Activated CD4-positive, alpha-beta T cell treated with anti-CD3 and anti-CD28 coated beads, Interleukin-2, amount 10 ng/mL, durations not matched to agents 24 days and 14 days (primary cell): ENCODE measurements around the gene DLGAP4. TPM values are rescaled to one million over a fixed set of nuclear protein-coding genes. Genes with fewer than 3 reads are reported as not detected.
A peak's percentile ranks its signal among the peaks of the same experiment; 100 is the strongest.

Experiments used
- DNase-seq: peaks from one replicate; pipeline ENCODE4 v3.0.0; 2022
- H3K27ac Mint-ChIP-seq: one replicate; pipeline ENCODE4 v1.8.0; 2022; ENCODE audit warnings: mild to moderate bottlenecking, mixed read lengths
- H3K27me3 Mint-ChIP-seq: one replicate; pipeline ENCODE4 v1.8.0; 2022; ENCODE audit warnings: mixed read lengths
- H3K36me3 Mint-ChIP-seq: one replicate; pipeline ENCODE4 v1.8.0; 2022; ENCODE audit warnings: low read depth, mild to moderate bottlenecking, mixed read lengths
- H3K4me1 Mint-ChIP-seq: one replicate; pipeline ENCODE4 v1.8.0; 2021; ENCODE audit warnings: mixed read lengths
- H3K4me3 Mint-ChIP-seq: one replicate; pipeline ENCODE4 v1.8.0; 2022; ENCODE audit warnings: mild to moderate bottlenecking, moderate library complexity, mixed read lengths
- H3K9me3 Mint-ChIP-seq: one replicate; pipeline ENCODE4 v1.8.0; 2021; ENCODE audit warnings: mixed read lengths
- intact Hi-C: fragments of 100-400 bp; cut with micrococcal nuclease; formaldehyde crosslinking; loops from one replicate; pipeline ENCODE4 v1.15.1; 2023
- total RNA-seq: library from RNA; stranded (reverse); gene quantifications from 2 replicates; pipeline ENCODE4 v1.2.3, GENCODE V29; 2022

DLGAP4 gene
- total RNA-seq, 1 donor from 2014 or later, result 21.3 TPM

DNA sequence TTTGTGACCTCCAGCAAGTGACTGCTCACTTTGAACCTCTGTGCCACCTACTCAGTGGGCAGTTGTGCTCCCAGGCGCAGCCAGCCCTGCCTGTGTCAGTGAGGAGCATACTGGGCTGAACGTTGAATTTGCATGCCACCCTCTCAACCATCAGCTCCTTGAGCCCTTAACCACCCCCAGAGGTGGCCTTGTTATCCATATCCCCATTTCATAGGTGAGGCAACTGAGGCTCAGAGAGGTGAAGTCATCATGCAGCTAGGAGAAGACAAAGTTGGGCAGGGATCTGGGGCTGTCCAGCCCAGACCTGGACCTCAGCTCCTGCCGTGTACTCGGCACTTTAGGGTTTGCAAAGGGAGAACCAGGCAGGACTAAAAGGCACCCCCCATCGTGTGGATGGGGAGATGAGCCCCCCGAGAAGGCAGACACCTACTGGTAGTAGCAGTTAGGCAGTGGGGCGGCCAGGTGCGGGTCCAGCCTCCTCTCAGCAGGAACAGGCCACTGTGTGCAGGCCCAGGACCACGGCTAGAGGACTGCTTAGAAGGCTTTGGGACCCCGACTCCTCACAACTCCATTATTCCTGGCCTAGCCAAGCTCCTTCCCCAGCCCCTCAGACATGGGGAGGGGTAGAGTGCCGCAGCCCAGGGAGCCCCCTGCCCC lies 134.4 kb downstream of the DLGAP4 start:
- intact Hi-C loops, result no loop called here
- Mint-ChIP-seq H3K9me3 (no peaks in the 10 kb centered on the region), H3K27ac (no peak overlapping the region), H3K4me3 (no peak overlapping the region), H3K27me3 (peaks cover 7% of the 10 kb centered on the region), H3K36me3 (no peaks in the 10 kb centered on the region), H3K4me1 (peaks cover 7% of the 10 kb centered on the region)
- no peak for DNase-seq

DNA sequence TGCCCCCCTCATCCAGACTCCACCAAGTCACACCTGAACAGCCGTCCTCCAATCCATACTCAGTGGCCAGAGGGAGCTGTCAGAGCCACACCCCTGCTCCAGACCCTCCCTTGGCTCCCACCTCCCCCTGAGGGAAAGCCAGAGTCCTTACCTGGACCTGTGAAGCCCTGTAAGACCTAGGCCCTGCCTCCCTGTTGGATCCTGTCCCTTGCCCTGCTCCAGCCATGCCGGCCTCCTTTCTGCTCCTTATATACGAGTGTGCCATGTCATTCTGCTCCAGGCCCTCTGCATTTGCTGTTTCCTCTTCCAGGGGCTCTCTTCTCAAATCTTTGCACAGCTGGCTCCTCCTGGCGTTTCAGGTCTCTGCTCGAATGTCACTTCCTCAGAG lies 134.9 kb downstream of the DLGAP4 start:
- H3K4me1 Mint-ChIP-seq, result peaks cover 7% of the 10 kb centered on the region
- H3K9me3 Mint-ChIP-seq, result no peaks in the 10 kb centered on the region
- DNase-seq, result no peak
- H3K27me3 Mint-ChIP-seq, result peaks cover 7% of the 10 kb centered on the region
- intact Hi-C loops, result no loop called here
- no peaks in the 10 kb centered on the region for H3K36me3 Mint-ChIP-seq
- H3K4me3 Mint-ChIP-seq, result no peak overlapping the region
- H3K27ac Mint-ChIP-seq, result no peak overlapping the region

DNA sequence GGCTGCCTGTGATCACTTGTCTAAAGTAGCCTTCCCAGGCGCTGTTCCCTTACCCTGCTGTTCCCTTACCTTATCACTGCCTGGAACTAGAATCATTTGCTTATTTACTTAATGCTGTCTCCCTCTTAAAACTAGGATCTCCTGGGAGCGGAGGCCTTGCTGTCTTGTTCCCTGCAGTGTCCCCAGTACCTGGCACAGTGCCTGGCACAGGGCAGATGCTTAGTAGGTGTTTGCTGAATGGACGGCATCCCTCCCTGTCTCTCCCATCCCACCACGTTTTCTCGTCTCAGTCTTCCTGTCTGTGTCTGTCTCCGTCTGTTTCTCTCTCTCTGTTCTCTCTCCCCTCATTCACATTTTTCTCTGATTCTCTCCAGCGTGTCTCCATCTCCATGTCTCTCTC lies 135.3 kb downstream of the DLGAP4 start:
- H3K4me3 Mint-ChIP-seq, result no peak overlapping the region
- no peak for DNase-seq
- intact Hi-C loops, result no loop called here
- H3K27me3 Mint-ChIP-seq, result peaks cover 7% of the 10 kb centered on the region
- H3K4me1 Mint-ChIP-seq, result peaks cover 5% of the 10 kb centered on the region
- H3K9me3 Mint-ChIP-seq, result no peaks in the 10 kb centered on the region
- H3K36me3 Mint-ChIP-seq, result no peaks in the 10 kb centered on the region
- no peak overlapping the region for H3K27ac Mint-ChIP-seq

DNA sequence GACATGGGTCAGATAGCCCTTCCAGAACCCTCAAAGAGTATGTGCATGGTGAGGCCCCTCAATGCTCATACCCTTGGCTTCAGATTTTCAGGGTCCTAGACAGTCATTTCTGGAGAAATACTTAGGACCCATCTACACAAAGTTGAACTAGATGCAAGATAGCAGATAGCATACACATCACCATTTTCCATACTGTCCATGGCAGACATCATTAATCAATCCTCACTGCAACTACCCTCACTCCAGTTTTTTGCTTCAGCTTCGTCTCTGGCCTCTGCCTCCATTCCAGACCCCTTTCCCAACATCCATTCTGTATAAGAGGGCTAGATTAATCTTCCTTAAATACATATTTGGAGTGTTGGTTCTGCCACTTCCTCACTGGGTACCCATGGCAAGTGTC lies 139.7 kb downstream of the DLGAP4 start:
- Mint-ChIP-seq H3K9me3 (peaks cover 8% of the 10 kb centered on the region), H3K36me3 (no peaks in the 10 kb centered on the region)
- intact Hi-C loops, result no loop called here

DNA sequence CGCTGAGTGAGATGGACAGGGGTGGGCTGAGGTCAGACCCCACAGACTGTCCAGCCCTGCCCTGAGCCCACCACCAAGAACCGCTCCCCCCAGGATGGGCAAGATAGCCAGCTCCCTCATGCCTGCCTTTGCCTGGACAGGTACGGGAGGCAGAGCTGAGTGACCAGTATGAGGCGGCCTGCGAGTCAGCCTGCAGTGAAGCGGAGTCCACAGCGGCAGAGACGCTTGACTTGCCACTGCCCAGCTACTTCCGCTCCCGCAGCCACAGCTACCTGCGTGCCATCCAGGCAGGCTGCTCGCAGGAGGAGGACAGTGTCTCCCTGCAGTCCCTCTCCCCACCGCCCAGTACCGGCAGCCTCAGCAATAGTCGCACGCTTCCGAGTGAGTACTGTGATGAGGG lies 140.4 kb downstream of the DLGAP4 start:
- peaks cover 8% of the 10 kb centered on the region for H3K9me3 Mint-ChIP-seq
- H3K4me1 Mint-ChIP-seq, result no peaks in the 10 kb centered on the region
- intact Hi-C loops, result no loop called here
- no peaks in the 10 kb centered on the region for H3K36me3 Mint-ChIP-seq
- no peak for DNase-seq
- H3K4me3 Mint-ChIP-seq, result no peak overlapping the region
- H3K27me3 Mint-ChIP-seq, result peaks cover 5% of the 10 kb centered on the region
- no peak overlapping the region for H3K27ac Mint-ChIP-seq

More for the DNA sequence above, 139.7 kb downstream of the DLGAP4 start:
- Mint-ChIP-seq H3K4me3 (no peak overlapping the region), H3K4me1 (no peaks in the 10 kb centered on the region), H3K27ac (no peak overlapping the region), H3K27me3 (peaks cover 5% of the 10 kb centered on the region)
- DNase-seq, result no peak

DNA sequence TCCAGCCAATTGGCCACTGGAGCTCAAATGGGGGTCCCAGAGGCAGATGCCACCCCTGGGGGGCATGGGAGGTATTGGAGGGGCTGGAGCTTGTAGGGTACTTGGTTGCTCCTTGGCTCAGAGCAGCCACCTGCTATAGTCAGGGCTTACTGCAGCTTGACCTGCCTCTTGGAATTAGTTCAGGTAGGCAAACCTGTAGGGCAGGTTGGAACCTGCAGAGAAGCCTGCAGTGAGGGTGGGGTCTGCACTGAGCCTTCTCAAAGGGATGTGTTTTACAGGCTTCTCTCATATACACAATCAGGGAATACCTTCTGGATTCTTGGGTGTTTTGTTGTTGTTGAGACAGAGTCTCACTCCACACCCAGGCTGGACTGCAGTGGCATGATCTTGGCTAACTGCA lies 141.0 kb downstream of the DLGAP4 start:
- intact Hi-C loops, result no loop called here
- DNase-seq, result no peak

DNA sequence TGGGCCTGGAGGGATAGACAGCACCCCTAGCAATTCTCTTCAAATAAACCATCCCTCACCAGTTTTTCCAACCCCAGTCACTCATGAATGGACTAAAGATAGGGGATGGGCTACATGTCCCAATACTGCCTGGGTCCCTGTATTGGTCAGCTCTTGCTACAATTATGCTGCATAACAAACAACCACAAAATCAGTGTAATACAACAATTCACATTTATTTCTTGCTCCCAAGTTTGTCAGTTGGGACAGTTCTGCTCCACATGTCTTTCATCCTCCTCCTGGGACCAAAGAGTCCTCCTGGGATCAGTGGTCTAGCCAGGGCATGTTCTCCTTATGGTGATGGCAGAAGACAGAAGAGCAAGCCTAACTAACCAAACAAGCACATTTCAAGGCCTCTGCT lies 143.5 kb downstream of the DLGAP4 start:
- no peak overlapping the region for H3K4me3 Mint-ChIP-seq
- H3K27me3 Mint-ChIP-seq, result peaks cover 5% of the 10 kb centered on the region
- intact Hi-C loops, result no loop called here
- no peak for DNase-seq
- H3K36me3 Mint-ChIP-seq, result no peaks in the 10 kb centered on the region
- H3K27ac Mint-ChIP-seq, result no peak overlapping the region
- H3K9me3 Mint-ChIP-seq, result peaks cover 8% of the 10 kb centered on the region
- no peaks in the 10 kb centered on the region for H3K4me1 Mint-ChIP-seq

More for the DNA sequence above, 141.0 kb downstream of the DLGAP4 start:
- Mint-ChIP-seq H3K4me1 (no peaks in the 10 kb centered on the region), H3K9me3 (peaks cover 8% of the 10 kb centered on the region), H3K36me3 (no peaks in the 10 kb centered on the region), H3K27ac (no peak overlapping the region), H3K27me3 (peaks cover 5% of the 10 kb centered on the region), H3K4me3 (no peak overlapping the region)

DNA sequence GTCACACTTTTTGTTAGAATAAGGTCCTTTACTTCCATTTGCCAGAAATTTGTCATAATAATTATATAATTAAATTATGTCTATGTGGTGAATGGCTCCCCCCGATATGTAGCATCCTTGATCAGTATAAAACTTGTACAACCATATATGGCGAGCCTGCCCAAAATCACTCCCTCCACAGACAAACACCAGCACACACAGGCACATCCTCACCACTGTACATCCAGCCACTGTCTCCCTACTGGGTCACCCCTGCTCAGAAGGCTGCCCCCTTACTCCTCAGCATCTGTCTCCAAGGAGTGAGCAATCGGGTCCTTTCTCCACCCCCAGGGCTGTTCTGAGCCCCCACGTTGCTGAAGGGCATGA lies 148.2 kb downstream of the DLGAP4 start:
- H3K4me1 Mint-ChIP-seq, result no peaks in the 10 kb centered on the region
- no peak overlapping the region for H3K27ac Mint-ChIP-seq
- no peak overlapping the region for H3K4me3 Mint-ChIP-seq
- intact Hi-C loops, result no loop called here
- no peaks in the 10 kb centered on the region for H3K36me3 Mint-ChIP-seq
- no peak for DNase-seq
- peaks cover 15% of the 10 kb centered on the region for H3K27me3 Mint-ChIP-seq
- peaks cover 3% of the 10 kb centered on the region for H3K9me3 Mint-ChIP-seq

DNA sequence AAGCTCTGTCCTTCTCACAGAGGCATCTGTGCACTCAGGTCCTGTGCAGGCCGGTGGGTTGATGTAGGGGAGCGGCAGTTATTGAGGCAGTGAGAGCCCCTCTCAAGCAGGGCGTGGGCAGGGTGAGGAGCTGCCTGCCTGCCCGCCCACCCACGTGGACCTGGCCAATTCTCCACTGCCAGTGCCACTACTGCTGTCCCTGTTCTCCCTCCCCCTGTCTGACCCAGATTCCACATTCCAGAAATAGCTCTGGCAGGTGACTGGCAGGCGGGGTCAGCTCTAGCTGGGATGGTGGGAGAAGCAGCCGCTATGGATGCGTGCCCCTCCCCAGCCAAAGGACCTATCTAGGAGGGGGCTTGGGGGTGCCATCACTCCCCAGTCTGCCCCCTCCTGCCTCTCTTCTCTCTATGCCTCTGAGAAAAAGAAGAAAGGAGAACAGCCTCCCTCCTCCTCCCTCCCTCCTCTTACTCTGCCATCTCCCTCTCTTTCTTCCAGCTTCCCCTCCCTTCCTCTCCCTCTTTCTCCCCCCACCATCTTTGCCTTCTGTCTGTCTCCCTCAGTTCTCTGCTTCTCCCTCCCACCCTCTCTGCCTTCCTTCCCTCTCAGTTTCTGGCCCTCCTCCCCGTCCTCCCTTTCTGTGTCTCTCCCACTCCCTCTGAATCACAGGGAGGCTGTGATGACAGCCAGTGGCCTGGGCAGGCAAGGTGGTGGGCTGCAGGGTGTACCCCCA lies 148.7 kb downstream of the DLGAP4 start:
- intact Hi-C loops, result no loop called here
- Mint-ChIP-seq H3K27me3 (peaks cover 13% of the 10 kb centered on the region), H3K4me1 (no peaks in the 10 kb centered on the region), H3K27ac (no peak overlapping the region), H3K36me3 (no peaks in the 10 kb centered on the region), H3K9me3 (peaks cover 1% of the 10 kb centered on the region), H3K4me3 (no peak overlapping the region)
- DNase-seq, result no peak

DNA sequence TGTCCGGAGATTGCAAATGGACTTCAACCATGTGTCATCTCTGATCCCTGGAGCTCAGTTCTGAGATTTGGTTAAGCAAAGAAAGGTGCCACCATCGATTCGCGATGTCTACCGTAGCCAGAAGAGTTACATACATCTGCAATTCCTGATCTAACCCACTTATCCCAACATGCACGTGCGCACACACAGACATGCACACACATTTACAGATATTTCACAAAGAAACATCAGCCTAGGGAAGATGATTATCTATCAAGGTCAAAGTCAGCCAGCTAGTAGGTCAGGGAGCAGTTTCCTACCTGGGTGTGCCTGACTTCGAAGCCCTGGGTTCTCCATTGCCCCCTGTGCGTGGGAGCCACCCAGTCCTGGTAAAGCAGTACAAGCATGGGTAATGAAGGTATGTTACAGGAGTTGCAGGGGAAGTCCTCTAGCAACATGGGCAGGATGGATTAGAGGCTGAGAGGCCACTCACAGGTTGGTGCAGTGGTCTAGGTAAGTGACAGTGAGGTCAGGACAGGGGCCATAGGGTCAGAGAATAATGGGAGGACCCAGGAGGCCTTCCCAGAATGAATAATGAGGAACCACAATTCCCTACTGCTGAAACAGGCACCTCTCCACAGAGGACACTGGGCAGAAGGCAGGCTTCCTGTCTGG lies 150.0 kb downstream of the DLGAP4 start:
- Mint-ChIP-seq H3K4me1 (peaks cover 5% of the 10 kb centered on the region), H3K4me3 (no peak overlapping the region), H3K27me3 (peaks cover 13% of the 10 kb centered on the region), H3K9me3 (no peaks in the 10 kb centered on the region), H3K36me3 (no peaks in the 10 kb centered on the region), H3K27ac (no peak overlapping the region)
- intact Hi-C loops, result no loop called here
- DNase-seq, result no peak

DNA sequence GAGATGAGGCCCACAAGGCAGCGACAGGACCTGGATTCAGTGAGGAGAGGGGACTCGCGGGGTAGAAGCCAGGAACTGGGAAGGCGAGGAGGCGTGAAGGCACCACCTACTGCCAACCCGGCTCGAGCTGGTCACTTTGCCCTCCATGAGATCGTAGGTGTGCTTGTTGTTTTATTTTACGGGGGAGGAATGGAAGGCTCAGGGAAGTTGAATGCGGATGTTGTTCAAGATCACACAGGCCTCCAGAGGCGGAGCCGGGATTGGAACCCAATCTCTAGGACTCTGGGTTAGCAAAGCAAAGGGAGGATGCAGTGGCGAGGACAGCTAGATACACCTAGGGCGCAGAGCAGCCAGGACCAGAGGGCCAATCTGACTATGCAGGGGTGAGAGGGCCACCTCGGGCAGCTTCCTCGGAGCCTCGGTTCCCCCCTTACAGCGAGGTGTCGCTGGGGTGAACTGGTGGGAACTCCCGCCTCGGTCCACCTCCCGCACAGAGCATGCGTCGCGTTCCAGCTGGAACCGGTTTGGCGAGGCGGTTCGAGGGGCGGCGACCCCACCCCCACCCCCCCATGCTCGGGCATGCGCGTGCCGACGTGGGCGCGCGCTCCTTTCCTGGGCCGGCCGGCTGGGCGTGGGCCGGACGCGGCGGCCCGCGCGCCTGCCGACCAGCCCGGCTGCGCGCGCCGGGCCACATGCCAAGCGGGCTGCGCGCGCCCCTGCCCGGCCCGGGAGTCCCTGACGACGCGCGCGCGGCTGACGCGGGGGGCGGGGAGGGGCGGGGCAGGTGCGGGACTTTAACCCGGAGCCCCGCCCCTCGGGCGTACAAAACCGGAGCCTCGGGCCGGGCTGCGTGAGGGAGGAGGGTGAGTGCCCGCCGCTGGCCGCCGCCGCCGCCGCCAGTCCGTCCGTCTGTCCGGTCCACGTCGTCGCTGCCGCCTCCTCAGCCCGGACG lies 154.8 kb downstream of the DLGAP4 start:
- intact Hi-C loops, result loop anchor here (10.0 kb wide), 6 partner anchors 114 to 1064 kb away; partner anchors contain the start of genes BLCAP, NDRG3, NNAT and PHF20
- DNase-seq, result peak; percentile 95
- peaks cover 2% of the 10 kb centered on the region for H3K36me3 Mint-ChIP-seq
- H3K27me3 Mint-ChIP-seq, result peaks cover 7% of the 10 kb centered on the region
- peaks cover 42% of the 10 kb centered on the region for H3K4me1 Mint-ChIP-seq
- peak overlapping the region; percentile 74 for H3K4me3 Mint-ChIP-seq
- no peaks in the 10 kb centered on the region for H3K9me3 Mint-ChIP-seq
- H3K27ac Mint-ChIP-seq, result peak overlapping the region; percentile 82

DNA sequence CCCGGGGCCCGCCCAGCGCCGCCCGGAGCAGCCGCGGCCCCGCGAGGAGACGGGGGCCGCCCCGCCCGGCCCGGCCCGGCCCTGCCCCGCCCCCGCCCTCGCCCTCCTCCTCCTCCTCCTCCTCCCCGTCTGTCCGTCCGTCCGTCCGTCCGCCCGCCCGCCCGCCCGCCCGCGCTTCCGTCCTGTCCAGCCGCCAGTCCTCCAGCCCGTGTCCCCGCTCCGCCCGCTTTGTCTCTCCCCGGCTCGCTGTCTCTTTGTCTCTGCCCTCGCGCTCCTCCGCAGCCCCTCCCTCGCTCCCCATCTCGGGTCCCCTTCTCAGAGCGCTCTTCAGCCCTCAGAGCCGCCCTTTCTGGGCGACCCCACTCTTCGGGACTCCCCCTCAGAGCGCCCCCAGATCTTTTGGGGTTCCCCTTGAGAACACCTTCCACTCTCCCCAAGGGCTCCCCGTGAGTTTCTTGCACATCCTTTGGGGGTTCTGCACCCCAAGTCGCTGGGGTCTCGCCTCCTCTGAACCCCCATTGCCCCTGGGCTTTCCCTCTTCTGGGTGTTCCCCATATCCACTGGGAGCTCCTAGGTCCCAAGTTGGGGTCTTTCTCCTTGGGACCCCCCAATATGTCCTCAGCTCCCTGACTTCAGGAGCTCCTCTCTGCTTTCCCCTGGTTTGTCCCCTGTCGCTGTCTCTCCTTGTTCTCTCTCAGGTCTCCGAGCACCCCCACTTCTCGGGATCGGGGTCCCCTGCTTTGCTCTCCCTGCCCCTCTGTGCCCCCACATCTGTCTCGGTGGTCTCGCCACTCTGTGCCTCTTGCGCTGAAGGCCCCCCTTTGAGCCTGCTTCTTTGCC lies 155.7 kb downstream of the DLGAP4 start:
- peak overlapping the region; percentile 93 for H3K27ac Mint-ChIP-seq
- peaks cover 2% of the 10 kb centered on the region for H3K36me3 Mint-ChIP-seq
- H3K9me3 Mint-ChIP-seq, result no peaks in the 10 kb centered on the region
- DNase-seq, result peak; percentile 83
- peaks cover 5% of the 10 kb centered on the region for H3K27me3 Mint-ChIP-seq
- H3K4me3 Mint-ChIP-seq, result peak overlapping the region; percentile 96
- intact Hi-C loops, result loop anchor here (10.0 kb wide), 6 partner anchors 113 to 1063 kb away; partner anchors contain the start of genes BLCAP, NDRG3, NNAT and PHF20
- peaks cover 51% of the 10 kb centered on the region for H3K4me1 Mint-ChIP-seq
